Tongue (tissue), 2 donors: ENCODE measurements around the gene PHACTR3. TPM values are rescaled to one million over a fixed set of nuclear protein-coding genes. Genes with fewer than 3 reads are reported as not detected.

ENCODE experiments used
- DNase-seq: peaks from one replicate; pipeline ENCODE4 v3.0.0-alpha.2; 2015
- total RNA-seq: library from RNA; depleted of rRNA; stranded (reverse); fragments of >200 nt; gene quantifications from one replicate; pipeline ENCODE4 v1.2.3, GENCODE V29; 2014

Gene PHACTR3
- total RNA-seq, 1 donor from 2014 or later, result 8.5 TPM

DNA sequence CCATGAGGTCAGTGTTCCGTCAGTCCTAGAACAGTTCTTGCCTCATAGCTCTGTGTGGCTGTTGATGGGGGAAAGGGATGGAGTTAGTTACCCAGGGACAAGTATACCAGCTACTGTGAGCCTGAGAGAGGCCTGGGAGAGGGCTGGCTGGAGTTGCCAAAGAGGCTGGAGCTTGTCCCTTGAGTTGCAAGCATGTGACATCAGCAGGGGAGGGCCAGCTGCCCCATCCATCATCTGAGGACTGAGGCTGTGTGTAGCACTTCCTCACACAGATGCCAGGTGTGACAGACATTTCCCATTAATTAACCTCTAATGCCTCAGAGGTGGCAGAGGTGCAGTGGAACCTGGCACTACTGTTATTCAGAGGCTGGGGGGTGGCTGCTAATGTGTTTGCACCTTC lies 131.6 kb downstream of the PHACTR3 start:
- DNase-seq, result peak; percentile 59

DNA sequence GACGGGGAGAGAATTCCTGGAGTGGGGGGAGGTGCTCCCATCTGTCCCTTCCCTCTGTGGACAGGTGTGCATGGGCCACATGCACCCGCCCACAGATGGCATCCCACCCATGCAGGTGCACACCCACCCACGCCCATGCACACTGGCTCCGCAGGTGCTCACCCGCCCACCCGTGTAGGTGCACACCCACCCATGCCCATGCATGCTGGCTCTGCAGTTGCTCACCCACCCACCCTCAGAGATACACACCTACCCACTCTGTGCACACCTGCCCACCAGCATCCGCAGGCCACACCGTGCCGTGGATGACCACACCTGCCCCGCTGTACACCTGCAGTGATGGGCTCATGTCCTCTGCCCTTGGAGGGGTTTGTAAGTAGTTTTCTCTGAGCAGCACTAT lies 132.0 kb downstream of the PHACTR3 start:
- DNase-seq, result no peak

DNA sequence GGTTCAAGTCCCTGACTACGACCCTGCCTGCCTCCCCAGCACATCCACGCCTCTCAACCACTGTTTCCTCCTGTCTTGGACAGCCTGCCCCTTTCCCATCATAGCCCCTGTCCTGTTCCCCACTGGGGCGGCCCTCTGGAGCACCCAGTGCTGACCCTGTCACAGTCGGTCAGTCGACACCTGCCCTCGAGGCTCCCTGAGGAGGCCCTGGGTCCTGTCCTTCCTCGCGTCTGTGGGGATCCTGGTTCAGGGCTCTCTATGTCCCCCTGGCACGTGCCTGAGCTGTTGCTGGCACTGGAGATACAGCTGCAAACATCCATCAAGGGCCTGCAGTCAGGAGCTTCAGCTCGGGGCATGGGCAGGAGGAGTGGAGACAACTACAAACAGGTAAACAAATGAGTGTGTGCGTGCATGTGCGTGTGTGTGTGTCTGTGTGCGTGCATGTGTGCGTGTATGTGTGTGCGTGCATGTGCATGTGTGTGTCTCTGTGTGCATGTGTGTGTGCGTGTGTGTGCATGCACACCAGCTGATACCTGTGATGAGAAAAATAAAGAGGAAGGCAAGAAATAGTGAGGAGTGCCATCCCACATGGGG lies 132.8 kb downstream of the PHACTR3 start:
- DNase-seq, result no peak

DNA sequence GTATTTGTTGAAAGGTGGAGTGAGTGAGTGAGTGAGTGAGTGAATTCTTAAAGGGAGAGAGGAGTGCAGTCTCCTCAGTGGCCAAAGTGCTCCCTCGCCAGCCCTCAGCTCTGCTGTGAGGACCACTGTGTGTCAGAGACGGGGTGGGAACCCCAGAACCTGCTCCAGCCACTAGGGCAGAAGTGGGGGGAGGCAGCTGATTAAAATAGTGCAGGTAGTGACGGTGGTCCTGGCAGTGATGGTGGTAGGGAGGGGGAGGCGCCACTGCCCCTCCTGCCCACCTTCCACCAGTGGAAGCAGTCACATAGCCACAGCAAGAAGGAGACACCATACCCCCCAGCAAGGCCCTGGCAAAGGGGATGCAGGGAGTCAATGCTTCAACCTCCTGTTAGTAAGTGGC lies 133.5 kb downstream of the PHACTR3 start:
- DNase-seq, result no peak

DNA sequence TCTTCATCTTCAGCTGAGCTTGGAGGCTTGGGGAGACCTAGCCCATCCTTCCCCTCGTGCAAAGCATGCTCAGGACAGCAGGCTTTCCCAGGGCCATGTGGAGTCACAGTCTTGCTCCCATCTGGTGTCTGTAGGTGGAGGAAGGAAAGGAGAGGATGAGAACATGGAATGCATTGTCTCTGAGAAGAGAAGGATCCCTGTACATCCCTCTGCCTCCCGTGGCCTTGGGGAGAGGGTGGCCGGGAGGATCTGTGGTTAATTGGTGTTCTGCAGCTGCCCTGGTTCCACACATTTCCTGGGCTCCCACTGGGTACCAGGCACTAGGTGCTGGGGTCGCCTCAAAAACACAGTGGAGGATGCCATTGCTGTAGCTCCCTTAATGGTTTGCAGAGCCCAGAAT lies 134.5 kb downstream of the PHACTR3 start:
- DNase-seq, result no peak

DNA sequence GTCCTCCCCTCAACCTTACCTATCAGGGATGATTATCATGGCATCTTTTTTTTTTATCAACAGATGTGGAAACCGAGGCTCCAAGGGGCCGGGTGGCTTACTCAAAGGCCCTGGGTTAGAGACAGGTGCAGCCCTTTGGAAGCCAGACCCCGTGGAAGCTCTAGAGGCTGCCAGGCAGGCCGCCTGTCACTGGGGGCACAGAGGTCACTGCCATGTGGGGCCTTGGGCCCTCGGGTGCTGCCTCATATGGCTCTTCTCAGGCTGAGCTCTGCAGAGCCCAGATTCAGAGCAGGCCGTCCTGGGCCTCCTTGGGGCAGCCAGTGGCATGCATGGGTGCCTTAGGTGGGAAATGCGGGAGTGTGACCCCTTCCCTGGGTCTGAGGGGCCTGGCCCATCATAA lies 136.3 kb downstream of the PHACTR3 start:
- no peak for DNase-seq

DNA sequence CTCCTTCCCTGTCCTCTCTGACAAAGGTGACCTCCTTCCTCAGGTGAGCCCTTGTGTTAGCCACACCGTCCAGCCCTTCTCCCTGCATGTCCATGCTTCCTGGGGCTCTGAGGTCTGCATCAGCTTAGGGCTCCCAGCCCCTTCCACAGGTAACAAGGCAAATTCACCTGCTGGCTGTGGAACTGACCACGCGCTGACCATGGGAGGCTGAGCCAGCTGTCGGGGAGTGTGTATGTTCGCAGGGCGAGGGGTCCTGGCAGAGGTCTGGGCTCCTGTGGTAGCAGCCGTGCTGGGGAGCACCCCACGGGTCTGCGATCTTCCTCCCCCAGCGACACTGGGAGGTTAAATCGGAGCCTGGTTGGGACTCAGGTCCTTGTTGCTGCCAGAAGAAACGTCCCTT lies 136.7 kb downstream of the PHACTR3 start:
- DNase-seq, result no peak

DNA sequence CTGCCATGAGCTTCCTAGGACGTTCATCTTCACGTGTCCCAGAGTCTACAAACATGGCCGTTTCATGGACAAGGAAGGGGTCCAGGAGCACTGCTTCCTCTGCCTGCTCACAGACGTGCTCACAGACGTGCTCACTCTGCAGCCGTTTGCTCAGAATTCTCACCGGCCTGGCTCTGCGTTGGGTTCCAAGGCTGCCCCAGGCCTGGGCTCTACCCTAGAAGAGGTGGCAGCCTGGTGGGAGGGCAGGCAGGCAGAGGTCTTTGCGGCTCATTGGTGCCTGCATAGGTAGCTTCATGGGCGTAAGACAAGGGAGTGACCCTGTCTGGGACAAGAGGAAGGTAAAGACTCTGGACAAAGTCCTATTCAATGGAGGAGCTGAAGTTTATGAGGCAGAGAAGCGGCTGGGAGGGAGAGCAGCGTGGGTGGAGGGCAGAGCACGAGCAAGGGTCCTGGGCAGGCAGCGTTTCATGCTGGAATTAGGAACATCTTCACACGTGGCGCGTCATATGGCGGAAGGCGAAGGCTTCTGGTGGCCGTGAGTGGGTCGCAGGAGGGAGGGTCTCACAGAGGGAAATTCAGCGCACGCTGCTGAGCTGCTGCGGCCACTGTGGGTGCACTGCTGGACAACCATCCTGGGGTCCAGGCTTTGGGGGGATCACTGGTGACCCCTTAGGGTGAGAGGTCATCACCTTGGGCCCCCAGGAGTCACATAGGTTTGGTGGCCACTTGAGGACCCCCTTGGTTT lies 138.2 kb downstream of the PHACTR3 start:
- DNase-seq, result no peak

DNA sequence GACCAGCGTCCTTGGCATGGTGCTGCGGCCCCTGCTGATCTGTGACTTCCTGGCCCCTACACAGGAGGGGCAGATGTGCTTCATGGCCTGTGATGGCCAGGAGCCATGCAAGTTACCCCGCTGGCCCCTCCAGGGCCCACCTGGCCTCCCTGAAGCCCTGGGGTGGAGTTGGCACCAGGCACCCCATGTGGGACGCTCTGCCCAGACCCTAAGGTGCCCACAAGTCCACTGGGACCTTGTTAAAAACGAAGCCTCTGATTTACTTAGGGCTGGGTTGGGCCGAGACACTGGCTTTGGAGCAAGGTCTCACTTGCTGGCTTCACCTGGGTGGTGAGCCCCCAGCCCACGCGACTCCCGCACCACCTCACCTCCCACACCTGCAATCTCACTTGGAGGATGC lies 139.0 kb downstream of the PHACTR3 start:
- no peak for DNase-seq

DNA sequence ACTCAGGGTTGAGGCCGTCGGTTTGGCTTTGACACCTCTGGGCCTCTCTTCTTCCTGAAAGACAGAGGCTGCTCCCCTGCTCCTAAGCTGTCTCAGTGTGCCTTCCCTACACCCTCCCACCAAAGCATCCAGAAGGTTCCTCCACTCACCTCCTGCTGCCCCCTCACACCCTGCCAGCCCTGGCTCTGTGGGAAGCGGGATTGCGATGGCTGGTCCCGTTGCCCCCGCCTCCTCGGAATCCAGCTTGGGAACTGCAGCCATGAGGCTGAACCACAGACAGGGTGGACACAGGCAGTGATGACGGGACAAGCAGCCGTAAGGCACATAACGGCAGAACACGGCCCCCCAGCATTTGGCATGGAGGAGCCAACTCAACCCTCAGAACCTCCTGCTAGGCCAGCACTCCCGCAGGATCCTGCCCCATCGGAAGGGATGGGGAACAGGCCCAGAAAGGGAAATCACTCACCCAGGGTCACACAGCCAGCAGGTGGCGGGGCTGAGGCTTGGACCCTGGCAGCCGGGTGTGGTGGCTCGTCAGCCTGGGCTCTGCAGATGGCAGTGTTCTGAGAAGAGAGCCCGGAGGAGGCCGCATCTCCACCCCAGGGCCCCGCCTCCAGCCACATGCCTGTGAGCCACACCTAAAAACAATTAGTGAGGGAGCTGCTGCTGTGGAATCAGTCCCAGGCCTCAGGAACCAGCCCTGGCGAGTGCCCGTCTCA lies 139.6 kb downstream of the PHACTR3 start:
- peak; percentile 22 for DNase-seq

DNA sequence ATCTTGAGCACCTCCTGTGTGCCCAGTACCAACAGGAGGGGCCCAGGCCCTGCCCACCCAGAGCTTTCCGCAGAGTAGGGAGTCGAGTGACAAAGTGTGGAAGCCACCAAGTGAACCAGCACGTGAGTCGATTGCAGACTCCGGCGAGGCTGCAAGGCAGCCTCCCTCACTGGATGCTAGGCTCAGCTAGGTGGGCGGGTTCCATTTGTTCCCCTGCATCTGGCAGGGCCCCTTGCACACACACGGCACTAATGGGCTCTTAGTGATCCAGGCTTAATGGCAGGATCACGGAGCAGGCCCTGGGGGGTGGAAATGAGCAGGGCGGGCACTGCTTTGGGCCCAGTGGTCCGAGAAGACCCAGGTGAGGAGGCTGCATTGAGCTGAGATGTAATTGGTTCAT lies 140.4 kb downstream of the PHACTR3 start:
- no peak for DNase-seq

DNA sequence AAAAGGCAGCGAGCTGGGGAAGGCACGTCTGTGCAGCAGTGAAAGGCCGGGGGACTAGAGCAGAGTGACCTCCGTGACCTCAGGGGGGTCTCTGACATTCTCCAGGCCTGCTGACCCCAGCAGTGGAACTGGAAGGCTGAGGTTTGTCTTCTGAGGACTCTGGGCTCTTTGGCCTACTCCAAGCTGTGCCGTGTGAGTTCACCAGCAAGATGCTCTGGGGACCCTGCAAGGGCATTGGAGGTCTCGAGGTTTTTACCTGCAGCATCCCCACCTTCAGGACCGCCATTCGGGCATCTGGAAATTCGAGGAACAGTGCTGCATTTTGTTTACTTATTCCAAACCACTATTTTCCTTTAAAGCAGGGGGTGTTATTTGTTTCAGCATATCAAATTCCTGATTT lies 140.9 kb downstream of the PHACTR3 start:
- no peak for DNase-seq

DNA sequence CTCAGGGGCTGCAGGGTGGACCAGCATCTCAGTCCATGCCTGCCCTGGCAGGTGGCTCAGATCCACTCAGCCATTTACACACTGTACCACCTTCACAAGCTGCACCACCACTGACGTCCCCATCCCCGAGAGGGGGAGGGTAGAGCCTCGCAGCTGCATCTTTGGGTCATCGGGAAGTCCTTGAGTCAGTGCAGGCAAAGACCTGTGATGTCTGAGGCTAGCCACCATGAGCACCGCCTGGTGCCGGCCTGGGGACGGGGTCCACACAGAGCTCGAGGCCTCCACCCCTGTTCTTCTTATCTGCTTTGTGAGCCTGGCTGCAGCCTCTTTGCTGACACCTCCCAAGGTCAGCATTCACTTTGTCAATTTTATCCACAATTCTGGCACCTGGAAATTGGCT lies 141.4 kb downstream of the PHACTR3 start:
- no peak for DNase-seq

DNA sequence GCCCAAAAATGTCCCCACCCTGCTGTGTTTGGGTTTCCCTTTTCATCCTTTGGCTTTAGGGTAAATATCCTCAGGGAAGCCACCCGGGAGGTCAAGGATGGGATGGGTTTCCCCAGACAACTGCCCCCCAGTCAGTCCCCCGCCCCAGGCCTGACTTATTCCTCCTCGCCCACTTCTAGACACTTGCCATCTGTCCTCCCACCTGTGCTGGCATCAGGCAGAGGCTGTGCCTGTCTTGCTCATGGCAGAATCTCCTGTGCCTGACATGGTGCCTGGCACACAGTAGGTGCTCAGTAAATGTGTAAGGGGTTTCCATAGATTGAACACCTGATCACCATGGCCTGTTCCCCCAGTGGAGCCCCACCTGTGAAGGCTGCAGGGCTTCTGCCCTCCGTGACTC lies 141.8 kb downstream of the PHACTR3 start:
- DNase-seq, result no peak

DNA sequence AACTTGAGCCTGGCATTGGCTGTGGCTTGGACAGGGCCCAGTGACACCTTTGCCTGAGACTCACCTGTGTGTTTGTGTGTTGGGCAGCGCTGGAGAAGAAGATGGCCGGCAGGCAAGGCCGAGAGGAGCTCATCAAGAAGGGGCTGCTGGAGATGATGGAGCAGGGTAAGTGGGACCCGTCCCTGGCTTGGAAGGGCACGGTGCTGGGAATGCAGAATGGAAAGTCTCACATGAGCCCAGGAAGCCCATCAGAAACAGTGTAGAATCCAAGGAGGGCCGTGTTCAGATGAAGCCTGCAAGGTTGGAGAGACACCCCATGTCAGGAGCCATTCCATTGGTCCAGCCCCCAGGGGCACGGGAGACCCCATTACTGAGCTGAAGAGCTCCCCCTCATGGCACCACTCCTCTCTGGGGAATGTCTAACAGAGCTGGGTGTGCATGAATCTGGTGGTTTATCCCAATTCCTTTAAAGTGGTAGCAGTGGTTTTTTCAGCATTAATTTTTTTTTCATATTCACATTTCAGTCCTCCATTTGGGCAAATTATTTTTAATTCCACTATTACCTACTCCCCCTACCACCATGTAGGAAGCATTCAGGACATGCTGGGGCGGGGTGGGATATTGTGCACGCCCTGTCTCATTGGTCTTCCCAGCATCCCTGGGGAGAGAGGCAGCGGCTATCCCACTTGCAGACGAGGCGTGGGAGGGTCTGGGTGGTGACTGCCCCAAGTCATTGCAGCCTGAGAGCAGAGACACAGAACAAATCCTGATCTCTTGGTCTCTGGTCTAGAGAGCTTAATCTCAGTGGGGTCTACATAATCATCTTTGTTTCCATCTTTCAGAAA lies 143.6 kb downstream of the PHACTR3 start:
- DNase-seq, result no peak

DNA sequence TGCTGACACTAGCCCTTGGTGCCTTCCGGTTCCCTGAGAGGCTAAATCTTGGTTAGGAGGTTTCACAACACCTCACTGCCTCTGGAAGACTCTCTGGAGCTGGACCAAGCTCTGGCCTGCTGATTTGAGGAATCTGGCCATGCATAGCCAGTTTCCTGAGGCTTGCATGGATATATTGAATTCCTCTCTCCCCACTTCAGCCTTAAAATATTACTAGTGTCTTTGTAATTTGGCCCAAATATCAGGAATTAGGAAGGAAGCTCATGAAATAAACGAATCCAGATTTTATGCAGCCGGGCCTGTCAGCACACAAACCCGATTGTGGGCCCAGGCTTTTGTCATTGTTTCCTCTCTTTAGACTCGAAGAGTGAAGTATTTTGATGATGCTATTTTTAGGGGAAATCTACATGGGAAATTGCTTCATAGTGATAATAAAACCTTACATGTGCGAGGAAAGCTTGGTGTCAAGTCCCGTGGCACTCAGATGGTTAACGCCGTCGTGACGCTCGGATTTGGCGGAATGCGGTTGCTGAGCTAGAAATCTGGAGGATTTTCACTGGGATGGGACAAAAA lies 144.4 kb downstream of the PHACTR3 start:
- DNase-seq, result peak; percentile 71

DNA sequence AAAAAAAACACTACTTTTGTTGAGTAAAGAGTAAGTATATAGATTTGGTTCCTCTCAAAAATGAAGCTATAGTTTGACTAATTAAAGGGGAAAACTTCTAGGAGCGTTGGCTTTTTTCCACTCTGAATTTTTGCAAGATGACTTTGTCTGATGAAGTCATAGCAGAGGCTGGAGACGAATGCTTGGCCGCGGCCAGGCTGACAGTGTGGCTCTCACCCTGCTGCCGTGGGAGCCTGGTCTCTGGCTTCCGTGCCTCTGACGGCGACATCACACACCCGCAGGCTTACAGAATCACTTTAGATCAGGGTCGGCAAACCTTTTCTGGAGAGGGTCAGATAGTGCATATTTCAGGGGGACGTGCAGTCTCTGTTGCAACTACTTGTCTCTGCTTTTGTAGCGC lies 145.0 kb downstream of the PHACTR3 start:
- peak; percentile 60 for DNase-seq

DNA sequence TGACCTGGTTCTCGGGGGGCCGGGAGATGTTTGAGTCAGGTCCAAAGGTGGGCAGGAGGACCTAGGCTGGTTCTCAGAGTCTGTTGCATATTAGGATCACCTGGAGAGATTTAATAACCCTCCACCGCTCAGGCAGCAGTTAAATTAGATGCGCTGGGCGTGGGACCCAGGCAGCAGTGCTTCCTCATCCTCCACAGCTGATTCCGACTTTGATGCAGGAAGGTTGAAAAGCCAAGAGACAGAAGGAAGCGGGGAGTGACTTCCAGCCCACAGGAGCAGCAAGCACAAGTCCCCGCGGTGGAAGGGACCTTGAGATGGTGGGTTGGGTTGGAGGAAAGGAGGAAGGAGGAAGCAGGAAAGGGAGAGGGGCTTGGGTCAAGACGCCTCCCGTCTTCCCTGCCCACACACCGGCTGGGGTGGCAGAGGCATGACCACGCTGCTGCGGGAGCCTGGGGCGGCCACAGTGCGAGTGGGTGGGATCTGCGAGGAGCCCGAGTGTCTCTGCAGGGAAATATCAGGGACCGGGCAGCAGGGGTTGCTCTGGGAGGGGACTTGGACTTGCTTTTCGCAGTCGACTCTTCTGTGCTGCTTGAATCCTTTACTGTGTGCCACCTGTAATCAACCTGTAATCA lies 146.0 kb downstream of the PHACTR3 start:
- no peak for DNase-seq

DNA sequence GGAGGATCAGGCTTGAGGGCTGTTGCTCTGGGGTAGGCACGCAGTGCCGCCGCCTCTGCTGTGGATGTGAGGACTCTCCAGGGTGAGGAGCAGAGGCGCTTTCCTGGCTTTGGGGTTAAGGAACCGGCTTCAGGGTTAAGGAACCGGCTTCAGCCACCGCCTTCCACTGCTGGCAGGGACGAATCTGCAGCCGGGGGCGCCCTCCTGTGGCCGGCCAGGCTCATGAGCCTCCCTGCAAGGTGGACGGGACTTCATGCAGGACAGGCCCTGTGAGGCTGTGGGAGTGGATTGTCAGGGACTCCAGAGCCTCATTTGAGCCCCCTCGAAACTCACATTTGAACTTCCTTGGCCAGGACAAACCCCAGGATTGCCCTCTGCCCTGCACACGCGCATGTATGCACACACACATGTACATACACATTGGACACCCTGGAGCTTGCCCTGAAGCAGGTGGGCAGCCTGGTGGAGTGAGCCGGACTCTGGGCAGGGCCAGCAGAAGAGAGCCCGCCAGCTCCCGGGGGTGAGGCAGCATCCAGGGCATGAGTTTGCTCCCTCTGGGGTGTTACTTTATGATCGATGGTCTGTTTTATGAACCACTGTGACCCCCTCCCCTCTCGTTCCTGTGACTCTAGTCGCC lies 146.9 kb downstream of the PHACTR3 start:
- peak; percentile 85 for DNase-seq

DNA sequence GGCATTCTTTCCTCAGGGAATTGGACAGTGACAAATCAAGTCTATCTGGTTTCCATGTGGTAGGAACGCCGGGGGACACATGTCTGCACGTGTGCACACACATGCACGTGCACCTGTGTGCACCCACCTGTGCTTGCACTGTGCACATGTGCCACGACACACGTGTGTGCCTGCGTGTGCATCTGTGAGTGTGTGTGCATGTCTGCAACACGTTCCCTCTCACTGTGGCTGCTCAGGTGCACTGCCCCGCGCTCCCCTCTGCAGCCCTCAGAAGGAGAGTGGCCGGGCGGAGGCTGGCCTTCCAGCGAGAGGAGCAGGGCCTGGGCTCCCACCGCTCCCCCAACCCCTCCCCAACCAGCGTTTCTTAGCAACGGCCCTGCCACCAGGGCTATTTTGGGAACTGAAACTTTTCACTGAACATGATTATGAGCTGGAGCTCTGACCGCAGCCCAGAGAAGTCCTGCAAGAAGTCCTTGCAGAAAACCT lies 147.8 kb downstream of the PHACTR3 start:
- peak; percentile 70 for DNase-seq
